ENCODE results near the gene KLK13.

Gene KLK13

DNA sequence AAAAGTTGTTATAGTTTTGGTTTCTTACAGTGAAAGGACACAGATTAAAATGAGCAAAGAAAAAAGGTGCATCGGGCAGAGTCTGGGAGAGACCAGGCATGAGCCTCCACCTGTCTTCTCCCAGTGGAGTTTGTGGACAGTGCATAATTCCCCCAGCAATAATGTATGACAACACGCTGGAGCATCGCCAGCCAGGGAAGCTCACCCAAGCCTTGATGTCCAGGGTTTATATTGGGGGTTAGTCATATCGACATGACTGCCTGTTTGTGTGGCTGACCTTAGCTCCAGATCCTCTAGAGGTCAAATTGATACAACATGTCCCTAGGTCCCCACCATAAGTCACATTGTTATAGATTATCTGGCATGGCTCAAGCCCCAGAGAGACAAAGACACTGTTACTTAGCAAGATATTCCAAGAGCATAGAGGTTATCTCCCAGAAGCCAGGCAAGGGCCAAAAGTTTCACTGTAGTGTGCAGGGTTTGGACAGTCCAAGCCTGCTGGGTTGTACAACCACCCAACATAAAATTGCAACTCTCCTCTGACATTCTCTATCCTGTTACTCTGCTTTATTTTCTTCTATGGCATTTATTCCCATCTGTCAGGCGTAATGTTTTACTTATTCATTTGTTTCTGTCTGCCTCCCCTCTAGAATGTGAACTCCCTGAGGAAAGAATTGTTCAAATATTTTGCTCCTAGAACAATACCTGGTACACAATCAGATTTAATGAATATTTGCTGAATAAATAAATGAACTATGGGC, 5.6 kb upstream of the KLK13 start:
- in situ Hi-C loops (cut with MboI; ENCODE audit: low pct_unique_long_range_greater_than_20kb, low sequenced_read_pairs), result no loop called here
- no peak for DNase-seq

DNA sequence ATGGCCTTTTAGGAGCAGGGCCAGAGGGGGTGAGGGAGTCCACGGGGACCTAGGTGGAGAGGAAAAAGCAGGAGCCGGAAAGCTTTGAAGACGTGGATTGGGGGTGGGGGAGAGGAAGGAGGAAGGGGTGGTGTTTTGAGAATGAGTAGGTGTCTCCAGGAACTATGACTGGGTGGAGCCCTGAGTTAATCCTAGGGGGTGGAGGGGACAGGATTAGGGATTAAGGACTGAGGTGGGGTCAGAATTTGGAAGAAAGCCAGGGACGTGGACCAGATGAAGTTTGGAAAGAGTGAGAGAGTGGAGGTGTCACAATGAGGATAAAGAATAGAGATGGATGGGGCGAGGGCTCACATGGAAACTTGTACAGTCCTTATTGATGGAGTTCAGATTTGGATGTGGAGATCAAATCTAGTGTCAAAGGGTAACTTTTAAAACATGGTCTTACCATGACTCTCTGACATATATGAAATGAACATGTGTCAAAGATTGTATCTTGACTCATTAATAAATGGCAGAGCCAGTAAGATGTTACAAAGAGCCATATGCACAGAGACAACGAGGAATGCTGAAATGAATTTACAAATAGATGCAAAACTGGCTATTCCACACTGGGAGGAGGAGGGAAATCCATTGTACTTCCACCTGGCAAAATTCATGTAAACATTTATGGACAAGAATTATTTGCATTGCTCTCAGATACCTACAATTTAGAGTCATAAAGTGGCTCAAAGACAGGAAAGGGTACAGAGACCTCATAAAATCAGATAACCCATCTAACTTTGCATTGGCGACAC, 1.7 kb upstream of the KLK13 start:
- in situ Hi-C loops (cut with MboI; ENCODE audit: low pct_unique_long_range_greater_than_20kb, low sequenced_read_pairs), result no loop called here
- no peak for DNase-seq

DNA sequence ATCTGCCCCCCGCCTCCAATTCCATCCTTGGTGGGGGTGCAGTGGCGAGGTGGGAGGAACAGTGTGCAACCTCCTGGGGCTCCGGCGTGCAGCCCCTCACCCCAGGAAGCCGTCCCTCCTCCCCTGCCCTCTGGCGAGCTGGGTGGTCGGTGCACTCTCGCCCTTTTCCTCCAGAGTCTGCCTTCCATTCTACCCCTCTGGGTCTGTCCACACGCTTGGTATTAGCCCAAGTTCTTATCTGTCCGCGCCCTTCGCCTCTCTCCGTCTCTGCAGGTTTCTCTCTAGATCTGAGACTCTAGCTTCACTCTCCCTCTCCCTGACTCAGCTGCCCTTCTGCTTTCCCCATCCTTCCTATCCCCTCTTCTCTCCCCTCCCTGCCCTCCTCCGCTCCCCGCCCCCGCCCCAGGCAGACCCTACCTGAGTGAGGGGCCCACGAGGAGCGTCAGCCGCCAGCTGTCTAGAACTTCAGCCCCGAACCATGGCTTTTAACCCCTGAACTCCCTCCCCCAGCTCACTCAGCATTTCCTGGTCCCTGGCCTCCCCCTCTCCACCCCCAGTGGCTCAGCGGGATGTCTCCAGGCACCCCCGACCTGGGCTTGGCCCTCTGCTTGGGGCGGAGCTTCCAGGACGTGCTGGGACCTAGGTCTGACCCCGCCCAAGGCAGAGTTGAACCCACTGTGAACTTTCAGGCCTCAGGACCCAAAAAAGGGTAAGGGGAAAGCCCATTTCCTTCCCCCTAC, 499 bp upstream of the KLK13 start:
- in situ Hi-C loops (cut with MboI; ENCODE audit: low pct_unique_long_range_greater_than_20kb, low sequenced_read_pairs), result no loop called here
- no peak for DNase-seq

DNA sequence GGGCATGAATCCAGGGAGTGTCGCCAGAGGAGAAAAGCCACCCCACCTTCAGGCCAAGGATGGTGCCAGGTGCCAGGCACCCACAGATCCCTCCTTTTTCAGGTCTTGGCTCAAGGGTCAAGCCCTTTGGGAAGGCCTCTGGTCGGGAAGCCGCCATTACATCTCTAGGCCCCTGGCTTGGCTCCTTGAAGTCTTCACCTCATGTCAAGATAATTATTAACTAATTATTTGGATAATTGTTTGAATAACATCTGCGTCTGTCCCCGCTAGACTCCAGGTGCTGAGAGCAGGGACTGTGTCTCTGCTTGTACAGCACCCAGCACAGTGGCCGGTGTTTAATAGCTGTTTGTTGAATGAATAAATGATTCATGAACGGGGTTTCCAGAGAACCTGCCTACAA, 1.2 kb downstream of the KLK13 start:
- no peak for DNase-seq
- in situ Hi-C loops (cut with MboI; ENCODE audit: low pct_unique_long_range_greater_than_20kb, low sequenced_read_pairs), result no loop called here

DNA sequence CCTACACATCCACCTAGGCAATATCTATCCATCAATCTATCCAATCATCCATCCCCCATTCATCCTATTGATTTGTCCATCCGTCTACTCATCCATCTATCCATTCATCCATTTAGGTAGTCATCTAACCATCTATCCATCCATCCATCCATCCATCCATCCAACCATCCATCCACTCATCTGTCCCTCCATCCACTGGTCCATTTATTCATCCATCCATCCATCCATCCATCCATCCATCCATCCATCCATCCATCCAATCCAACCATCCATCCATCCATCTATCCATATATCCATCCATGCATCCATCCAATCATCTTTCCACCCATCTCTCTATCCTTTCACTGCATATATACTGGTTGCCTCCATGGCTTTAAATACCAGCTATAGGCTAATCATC, 3.9 kb downstream of the KLK13 start:
- no peak for DNase-seq
- in situ Hi-C loops (cut with MboI; ENCODE audit: low pct_unique_long_range_greater_than_20kb, low sequenced_read_pairs), result no loop called here

DNA sequence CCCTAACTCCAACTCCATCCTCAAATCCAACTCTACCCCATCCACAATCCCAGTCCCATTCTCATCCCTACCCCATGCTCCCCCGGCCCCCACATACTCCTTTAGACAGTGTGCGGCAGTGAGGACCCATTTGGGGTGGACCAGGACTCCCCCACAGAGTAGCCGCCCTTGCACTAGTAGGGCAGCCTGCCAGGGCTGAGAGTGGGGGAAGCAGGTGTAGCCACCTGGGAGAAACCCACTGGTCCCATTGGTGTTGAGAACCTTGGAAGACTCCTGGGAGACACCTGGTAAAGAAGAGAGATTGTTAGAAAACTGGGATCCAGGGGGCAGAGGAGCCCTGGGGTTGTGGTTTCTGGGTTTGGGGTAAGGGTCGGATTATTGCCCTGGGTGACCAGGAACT, 4.6 kb downstream of the KLK13 start:
- DNase-seq, result no peak
- in situ Hi-C loops (cut with MboI; ENCODE audit: low pct_unique_long_range_greater_than_20kb, low sequenced_read_pairs), result no loop called here

DNA sequence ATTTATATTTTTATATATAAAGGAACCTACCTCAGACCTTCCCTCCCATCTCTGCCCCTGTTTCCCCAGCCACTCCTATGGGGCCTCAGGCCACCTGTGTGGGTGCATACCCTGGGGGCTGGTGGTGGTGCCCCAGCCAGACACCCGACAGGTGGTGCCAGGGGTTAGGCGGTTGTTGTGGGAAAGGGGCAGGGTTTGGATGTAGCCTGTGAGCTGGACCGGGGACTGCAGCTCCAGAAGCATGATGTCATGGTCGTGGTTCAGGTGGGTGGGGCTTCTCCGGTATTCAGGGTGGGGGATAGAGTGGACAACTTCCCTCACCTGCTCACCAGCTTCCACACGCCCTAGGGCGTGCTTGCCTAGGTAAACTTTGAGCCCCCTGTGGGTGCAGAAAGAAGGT, 5.2 kb downstream of the KLK13 start:
- no peak for DNase-seq
- in situ Hi-C loops (cut with MboI; ENCODE audit: low pct_unique_long_range_greater_than_20kb, low sequenced_read_pairs), result no loop called here

DNA sequence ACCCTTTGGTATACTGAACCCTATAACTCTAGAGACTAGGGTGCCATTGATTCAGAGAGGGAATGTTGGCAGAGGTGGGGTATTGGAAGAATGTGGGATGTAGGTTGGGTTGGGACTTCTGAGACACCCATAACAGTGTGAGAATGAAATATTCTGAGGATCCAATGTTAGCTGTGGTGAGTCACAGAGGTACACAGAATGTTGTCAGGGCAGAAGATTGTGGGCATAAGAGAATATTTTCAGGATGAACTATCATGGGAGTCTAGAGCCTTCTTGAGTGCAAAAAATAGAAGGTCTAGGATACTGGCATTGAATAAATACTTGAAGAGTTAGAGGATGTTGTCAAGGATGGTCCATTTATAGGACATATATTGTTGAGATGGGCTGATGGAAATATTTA, 9.0 kb downstream of the KLK13 start:
- in situ Hi-C loops (cut with MboI; ENCODE audit: low pct_unique_long_range_greater_than_20kb, low sequenced_read_pairs), result no loop called here
- DNase-seq, result no peak

DNA sequence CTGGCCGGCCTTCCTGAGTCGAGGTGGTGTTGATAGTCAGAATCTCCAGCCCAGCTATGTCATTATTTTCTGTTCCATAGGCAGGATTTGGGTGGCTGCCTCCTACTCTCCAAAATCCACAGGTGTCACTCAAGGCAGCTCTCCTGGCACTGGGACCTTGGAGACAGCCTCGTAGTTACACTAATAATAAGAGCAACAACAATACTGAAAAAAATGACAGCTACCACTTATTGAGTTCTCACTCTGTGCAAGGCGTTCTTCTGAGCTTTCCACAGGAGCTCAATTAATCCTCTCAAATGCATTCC, 17.9 kb downstream of the KLK13 start:
- DNase-seq, result no peak
- in situ Hi-C loops (cut with MboI; ENCODE audit: low pct_unique_long_range_greater_than_20kb, low sequenced_read_pairs), result no loop called here

DNA sequence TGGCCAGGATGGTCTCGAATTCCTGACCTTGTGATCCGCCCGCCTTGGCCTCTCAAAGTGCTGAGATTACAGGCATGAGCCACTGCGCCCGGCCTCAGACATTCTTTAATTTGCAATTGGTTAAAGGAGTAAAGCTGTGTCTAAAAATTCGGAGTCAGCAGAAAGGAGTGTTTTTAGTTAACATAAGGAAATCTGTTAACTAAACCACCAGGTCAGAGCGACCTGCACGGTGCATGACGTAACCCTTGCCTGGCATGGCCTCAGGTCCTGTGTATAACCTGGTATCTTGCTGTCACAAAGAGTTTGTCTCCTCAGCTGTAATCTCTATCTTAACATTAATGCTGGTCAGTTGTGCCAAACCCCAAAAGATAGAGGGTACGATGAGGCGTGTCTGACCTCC, 20.6 kb downstream of the KLK13 start:
- in situ Hi-C loops (cut with MboI; ENCODE audit: low pct_unique_long_range_greater_than_20kb, low sequenced_read_pairs), result no loop called here
- DNase-seq, result no peak

DNA sequence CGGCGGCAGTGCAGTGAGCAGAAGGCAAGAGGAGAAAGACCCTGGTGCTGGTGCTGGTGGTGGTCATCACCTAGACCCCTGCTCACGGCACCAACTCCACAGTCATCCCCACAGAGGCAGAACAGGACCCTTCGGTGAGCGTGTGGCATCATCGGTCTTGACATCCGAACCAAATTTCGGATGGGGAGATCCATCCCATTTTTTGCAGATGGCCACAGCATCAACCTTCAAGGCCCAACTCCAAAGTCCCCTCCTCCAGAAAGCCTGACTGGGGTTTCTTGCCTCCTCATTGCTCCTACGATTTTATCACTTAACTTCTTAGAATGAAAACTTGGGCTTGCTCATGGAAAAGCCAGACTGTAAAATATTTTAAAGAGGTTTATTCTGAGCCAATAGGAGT, 21.4 kb downstream of the KLK13 start:
- in situ Hi-C loops (cut with MboI; ENCODE audit: low pct_unique_long_range_greater_than_20kb, low sequenced_read_pairs), result no loop called here
- DNase-seq, result no peak

DNA sequence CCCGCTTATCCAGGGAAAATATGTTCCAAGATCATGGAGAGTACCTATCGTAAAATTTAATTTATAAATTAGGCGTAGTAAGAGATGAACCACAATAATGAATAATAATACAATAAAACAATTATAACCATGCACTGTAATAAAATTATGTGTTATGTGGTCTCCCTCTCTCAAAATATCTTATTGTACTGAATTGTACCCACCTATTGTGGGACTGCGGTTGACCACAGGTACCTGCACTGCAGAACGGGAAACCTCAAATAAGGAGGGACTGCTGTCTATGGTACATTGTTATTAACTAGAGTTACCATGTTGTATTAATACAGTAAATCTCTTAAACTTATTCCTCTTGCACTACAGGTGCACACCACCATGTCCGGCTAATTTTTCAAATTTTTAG, 24.7 kb downstream of the KLK13 start:
- no peak for DNase-seq
- in situ Hi-C loops (cut with MboI; ENCODE audit: low pct_unique_long_range_greater_than_20kb, low sequenced_read_pairs), result no loop called here

DNA sequence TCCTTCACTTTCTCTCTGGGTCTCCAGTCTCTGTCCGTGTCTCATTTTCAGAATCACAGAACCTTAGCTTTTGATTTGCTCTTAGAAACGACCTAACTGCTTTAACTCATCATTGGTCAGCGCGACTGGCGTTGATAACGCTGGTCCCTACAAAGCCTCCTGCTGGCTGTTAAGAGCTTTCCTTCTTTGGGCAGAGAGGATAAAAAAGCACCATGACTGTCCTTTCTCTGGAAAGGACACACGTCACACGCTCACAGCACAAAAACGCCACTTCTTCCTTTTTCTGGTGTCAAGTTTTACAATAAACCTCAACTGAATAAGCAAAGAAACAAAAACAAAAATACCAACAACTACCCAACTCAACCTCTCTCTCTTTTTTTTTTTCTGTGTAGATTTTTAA, 28.4 kb downstream of the KLK13 start:
- in situ Hi-C loops (cut with MboI; ENCODE audit: low pct_unique_long_range_greater_than_20kb, low sequenced_read_pairs), result no loop called here
- DNase-seq, result no peak

DNA sequence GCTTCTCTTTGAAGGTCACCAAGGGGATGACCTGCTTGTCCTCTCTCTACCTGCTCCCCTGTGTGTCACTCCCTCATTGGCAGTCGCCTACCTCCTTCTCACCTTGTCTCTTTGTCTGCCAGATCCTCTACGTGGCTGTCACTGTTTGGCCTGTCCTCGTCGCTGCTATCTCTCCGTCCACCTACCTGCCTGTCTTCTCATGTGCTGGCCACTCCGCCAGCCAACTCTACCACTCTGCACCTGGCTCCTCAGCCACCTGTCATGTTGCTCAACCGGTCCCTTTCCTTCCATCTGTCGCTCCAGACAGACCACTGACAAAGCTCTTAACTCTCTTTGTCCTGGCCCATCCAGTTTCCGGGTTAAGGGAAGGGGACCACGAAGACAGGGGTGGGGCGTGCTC, 30.2 kb downstream of the KLK13 start, which contains the start of gene KLK12:
Gene KLK12 (minus strand): TSS at position 299 of the 400 bp plus-strand sequence. CDS start 381 bp downstream, outside the sequence.
- DNase-seq, result no peak
- in situ Hi-C loops (cut with MboI; ENCODE audit: low pct_unique_long_range_greater_than_20kb, low sequenced_read_pairs), result no loop called here

DNA sequence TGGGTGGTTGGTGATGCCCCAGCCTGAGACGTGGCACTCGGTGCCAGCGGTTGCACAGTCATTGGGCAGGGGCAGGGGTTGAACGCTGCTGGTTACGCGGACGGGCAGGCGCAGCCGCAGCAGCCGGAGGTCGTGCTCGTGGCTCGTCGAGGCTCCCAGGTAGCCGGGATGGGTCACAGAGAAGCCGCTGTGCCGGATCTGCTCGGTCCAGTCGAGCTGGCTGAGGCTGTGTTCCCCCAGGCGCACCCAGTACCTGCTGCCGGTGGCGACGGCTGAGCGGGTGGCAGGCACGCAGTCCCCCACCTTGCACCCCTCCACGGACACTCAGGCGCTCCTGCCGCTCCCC, 33.0 kb downstream of the KLK13 start:
- no peak for DNase-seq
- in situ Hi-C loops (cut with MboI; ENCODE audit: low pct_unique_long_range_greater_than_20kb, low sequenced_read_pairs), result no loop called here

DNA sequence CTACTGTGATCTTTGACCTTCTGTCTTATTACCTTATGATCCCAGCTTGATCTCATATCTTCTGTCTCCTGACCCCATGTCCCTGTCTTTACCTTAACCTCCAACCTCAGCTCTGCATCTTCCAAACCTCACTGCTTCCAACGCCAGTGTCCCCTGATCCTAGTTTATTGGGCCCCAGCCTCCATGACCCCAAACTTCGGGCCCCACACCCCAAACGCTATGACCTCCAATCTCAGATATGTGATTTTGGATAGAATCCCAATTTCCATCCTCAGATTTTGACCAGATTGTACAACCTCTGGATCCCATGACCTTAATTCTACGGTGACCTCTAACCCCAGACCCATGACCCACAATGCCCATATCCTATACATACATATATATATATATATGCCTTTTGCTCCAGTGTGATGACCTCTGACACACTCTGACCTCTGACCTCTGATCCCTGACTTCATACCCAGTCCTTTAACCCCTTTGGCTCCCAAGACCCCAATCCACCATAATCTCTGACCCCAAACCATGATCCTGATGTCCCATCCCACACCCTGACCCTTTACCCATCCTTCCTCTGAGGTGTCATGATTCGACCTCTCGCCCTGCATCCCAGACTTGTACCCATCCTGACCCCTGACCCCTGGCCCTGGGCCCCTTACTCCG, 33.5 kb downstream of the KLK13 start:
- DNase-seq, result no peak
- in situ Hi-C loops (cut with MboI; ENCODE audit: low pct_unique_long_range_greater_than_20kb, low sequenced_read_pairs), result no loop called here

DNA sequence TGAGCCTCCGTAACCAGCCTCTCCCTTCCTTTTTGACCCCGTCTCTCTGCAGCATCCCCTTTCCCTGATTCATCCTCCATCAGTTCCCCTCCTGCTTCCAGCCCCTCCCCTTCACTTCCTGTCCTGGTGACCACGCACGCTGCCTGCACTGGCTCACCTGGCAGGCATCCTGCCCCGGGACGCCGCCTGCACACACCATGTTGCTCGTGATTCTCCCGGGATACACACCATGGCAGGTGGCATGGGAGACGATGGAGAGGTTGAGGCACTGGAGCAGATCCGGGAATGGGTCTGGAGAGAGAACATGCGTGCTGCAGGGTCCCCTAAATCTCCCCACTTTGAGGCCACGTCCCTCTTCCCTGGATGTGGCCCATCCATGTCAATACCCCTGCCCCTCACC, 34.3 kb downstream of the KLK13 start:
- in situ Hi-C loops (cut with MboI; ENCODE audit: low pct_unique_long_range_greater_than_20kb, low sequenced_read_pairs), result no loop called here
- no peak for DNase-seq

DNA sequence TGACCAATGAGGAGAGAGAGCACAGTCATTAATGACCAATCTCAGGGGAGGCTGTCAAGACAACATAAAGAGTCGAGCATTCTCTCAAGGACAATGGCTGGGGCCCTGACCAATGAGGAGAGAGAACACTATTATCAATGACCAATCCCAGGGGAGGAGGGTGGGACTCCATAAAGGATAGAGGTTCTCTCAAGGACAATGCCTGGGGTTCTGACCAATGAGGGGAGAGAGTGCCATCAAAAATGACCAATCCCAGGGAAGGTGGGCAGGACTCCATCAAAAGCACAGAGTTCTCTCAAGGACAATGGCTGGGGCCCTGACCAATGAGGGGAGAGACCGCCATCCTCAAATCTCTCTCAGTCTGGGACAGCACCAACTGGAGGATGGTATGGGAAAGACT, 35.2 kb downstream of the KLK13 start:
- in situ Hi-C loops (cut with MboI; ENCODE audit: low pct_unique_long_range_greater_than_20kb, low sequenced_read_pairs), result no loop called here
- DNase-seq, result no peak

DNA sequence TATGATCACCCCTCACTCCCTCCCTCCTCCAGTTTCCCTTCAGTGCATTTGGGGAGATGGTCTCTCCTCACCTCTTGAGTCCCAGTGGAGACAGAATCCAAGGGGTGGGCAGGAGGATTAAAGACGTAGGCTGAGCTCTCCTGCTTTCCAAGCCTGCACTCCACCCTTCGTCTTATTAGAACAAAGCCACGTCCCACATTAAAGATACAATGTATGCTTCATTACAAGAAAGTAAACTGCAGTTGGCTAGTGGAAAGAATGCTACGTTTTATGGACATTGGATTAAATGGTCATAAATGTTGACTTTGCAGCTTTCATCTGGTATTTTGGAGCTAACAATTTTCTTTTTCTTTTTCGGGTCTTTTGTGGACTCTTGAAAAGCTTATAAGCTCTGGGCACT, 37.0 kb downstream of the KLK13 start:
- no peak for DNase-seq
- in situ Hi-C loops (cut with MboI; ENCODE audit: low pct_unique_long_range_greater_than_20kb, low sequenced_read_pairs), result no loop called here
